Nephron (organoid): Measurements from ENCODE around the gene ABCA8.
"Not testable (repeated sequence)": the region's sequence is repeated elsewhere in the genome, so short reads cannot be mapped to it uniquely, and the experiment has no call there.

Source experiments
- H3K27ac Mint-ChIP-seq, 3 experiments: 2 replicates each; pipeline ENCODE4 v1.8.0; 2020; ENCODE audit warnings: mixed read lengths in 3 of 3, mild to moderate bottlenecking in 2 of 3, moderate library complexity in 1 of 3
- H3K27me3 Mint-ChIP-seq: 2 replicates; pipeline ENCODE4 v1.8.0; 2021; ENCODE audit warnings: low read depth, mild to moderate bottlenecking, moderate library complexity, mixed read lengths
- H3K36me3 Mint-ChIP-seq: 2 replicates; pipeline ENCODE4 v1.8.0; 2020; ENCODE audit warnings: low read depth, mixed read lengths
- H3K4me1 Mint-ChIP-seq: 2 replicates; pipeline ENCODE4 v1.8.0; 2020; ENCODE audit warnings: mixed read lengths
- H3K4me3 Mint-ChIP-seq, 3 experiments: 2 replicates each; pipeline ENCODE4 v1.8.0; 2020; ENCODE audit warnings: mild to moderate bottlenecking in 3 of 3, mixed read lengths in 3 of 3, moderate library complexity in 2 of 3
- H3K9me3 Mint-ChIP-seq: 2 replicates; pipeline ENCODE4 v1.8.0; 2020; ENCODE audit warnings: mixed read lengths
- CTCF ChIP-seq, 3 experiments: fragments of 200-600 bp; sonication (generic); IDR thresholded peaks; one replicate each; pipeline ENCODE4 v1.5.0; 2021; ENCODE audit warnings: antibody characterized with exemption in 3 of 3; ENCODE audit not compliant: unreplicated experiment in 3 of 3

The ABCA8 gene

GRCh38 chr17:68831170-68831569 lies 124.0 kb downstream of the ABCA8 start:
- Mint-ChIP-seq H3K27me3 (peaks cover 44% of the 10 kb centered on the region), H3K4me1 (peaks cover 23% of the 10 kb centered on the region), H3K4me3 (no peak overlapping the region), H3K36me3 (no peaks in the 10 kb centered on the region), H3K27ac (no peak overlapping the region), H3K9me3 (peaks cover 16% of the 10 kb centered on the region)
- no peak for TF ChIP-seq CTCF (IDR thresholded peaks at IDR 0.05; ENCODE audit: unreplicated experiment in 3 of 3)

GRCh38 chr17:68830313-68830712 lies 124.9 kb downstream of the ABCA8 start:
- Mint-ChIP-seq H3K27me3 (peaks cover 48% of the 10 kb centered on the region), H3K36me3 (no peaks in the 10 kb centered on the region), H3K27ac (no peak overlapping the region), H3K9me3 (peaks cover 19% of the 10 kb centered on the region), H3K4me1 (peaks cover 19% of the 10 kb centered on the region), H3K4me3 (no peak overlapping the region)
- no peak for TF ChIP-seq CTCF (IDR thresholded peaks at IDR 0.05; ENCODE audit: unreplicated experiment in 3 of 3)

GRCh38 chr17:68829211-68829610 lies 126.0 kb downstream of the ABCA8 start:
- H3K36me3 Mint-ChIP-seq = no peaks in the 10 kb centered on the region
- peaks cover 42% of the 10 kb centered on the region for H3K27me3 Mint-ChIP-seq
- no peak for TF ChIP-seq CTCF (IDR thresholded peaks at IDR 0.05; ENCODE audit: unreplicated experiment in 3 of 3)
- H3K4me1 Mint-ChIP-seq = peaks cover 13% of the 10 kb centered on the region
- H3K9me3 Mint-ChIP-seq = peaks cover 19% of the 10 kb centered on the region
- H3K27ac Mint-ChIP-seq = no peak overlapping the region
- no peak overlapping the region for H3K4me3 Mint-ChIP-seq

- H3K9me3 Mint-ChIP-seq = peaks cover 14% of the 10 kb centered on the region
- H3K4me1 Mint-ChIP-seq = peaks cover 27% of the 10 kb centered on the region
- no peaks in the 10 kb centered on the region for H3K36me3 Mint-ChIP-seq
- peaks cover 38% of the 10 kb centered on the region for H3K27me3 Mint-ChIP-seq
- no peak overlapping the region for H3K4me3 Mint-ChIP-seq
- TF ChIP-seq CTCF (IDR thresholded peaks at IDR 0.05; ENCODE audit: unreplicated experiment in 3 of 3) = no peak
- H3K27ac Mint-ChIP-seq = no peak overlapping the region
These were observed 130.5 kb downstream of the ABCA8 start for GRCh38 chr17:68824707-68825106.

- Mint-ChIP-seq H3K4me1 (peaks cover 31% of the 10 kb centered on the region), H3K9me3 (peaks cover 14% of the 10 kb centered on the region), H3K27me3 (peaks cover 43% of the 10 kb centered on the region)
- not testable (repeated sequence) for H3K36me3 Mint-ChIP-seq, H3K4me3 Mint-ChIP-seq, H3K27ac Mint-ChIP-seq
These were observed 131.0 kb downstream of the ABCA8 start for GRCh38 chr17:68824185-68824584.

GRCh38 chr17:68822719-68823289 lies 132.4 kb downstream of the ABCA8 start:
- TF ChIP-seq CTCF (IDR thresholded peaks at IDR 0.05; ENCODE audit: unreplicated experiment in 3 of 3) = no peak
- Mint-ChIP-seq H3K4me3 (no peak overlapping the region), H3K27me3 (peaks cover 47% of the 10 kb centered on the region), H3K4me1 (peaks cover 39% of the 10 kb centered on the region), H3K9me3 (peaks cover 7% of the 10 kb centered on the region), H3K27ac (no peak overlapping the region), H3K36me3 (no peaks in the 10 kb centered on the region)
